NCI-H1092 (cell line): Measurements from ENCODE around the gene DPYD.

ENCODE experiments used
- DNase-seq: peaks from one replicate; lab custom pipeline; 2025; lab: John Stamatoyannopoulos, UW

The DPYD gene

GRCh38 chr1:97533358-97533757, 387.5 kb downstream of the DPYD start:
- DNase-seq = no peak

DNA sequence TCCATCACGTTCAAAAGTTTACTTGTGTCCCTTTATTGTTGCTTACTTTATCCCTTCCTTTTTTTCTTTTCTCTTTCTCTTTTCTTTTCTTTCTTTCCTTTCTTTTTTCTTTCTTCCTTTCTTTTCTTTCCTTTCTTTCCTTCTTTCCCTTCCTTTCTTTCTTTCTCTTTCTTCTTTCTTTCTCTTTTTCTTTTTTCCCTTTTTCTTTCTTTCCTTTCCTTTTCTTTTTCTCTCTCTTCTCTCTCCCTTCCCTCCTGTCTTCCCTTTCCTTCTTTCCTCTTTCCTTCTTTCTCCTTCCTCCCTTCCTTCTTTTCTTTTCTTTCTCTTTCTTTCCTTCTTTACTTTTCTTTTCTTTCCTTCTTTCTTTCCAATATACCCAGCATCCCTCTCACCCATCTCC, 391.2 kb downstream of the DPYD start:
- DNase-seq = no peak

DNA sequence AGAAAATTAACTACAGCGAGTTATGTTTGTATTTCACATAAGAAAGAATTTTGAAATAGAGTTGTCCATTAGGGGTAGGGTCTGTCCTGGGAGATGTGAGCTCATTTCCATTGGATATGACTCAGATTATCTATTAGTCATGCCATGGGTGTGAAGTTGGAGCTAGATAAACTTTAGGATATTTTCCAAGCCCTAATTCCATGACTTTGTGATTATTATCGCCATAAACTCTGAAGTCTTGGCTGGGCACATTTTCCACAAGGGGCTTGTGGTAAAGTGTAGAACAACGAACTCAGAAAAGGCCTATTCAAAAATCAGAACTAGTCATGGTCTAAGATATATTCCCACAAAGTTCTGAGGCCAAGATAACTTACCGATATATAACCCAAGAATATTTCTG, 396.6 kb downstream of the DPYD start:
- DNase-seq = no peak

GRCh38 chr1:97516588-97516987, 404.2 kb downstream of the DPYD start:
- no peak for DNase-seq

GRCh38 chr1:97508653-97509218, 412.1 kb downstream of the DPYD start:
- no peak for DNase-seq

GRCh38 chr1:97507863-97508262, 413.0 kb downstream of the DPYD start:
- DNase-seq = no peak

DNA sequence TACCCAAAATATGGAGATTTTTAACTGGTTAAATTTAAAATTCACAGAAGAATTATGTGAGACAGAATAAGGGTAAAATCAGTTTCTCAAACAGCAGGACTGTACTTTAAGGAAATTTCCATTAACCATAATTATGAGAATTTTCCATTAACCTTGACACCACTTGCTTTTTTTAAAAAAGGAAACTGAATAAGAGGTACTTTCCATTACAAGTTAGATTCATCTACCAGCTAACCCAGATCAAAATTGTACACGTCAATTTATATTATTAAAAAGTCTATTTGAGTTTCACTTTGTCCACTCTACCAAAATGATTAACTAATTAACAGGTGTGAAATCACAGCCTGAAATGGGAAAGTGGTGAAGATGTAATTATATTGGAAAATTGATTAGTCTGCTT, 414.5 kb downstream of the DPYD start:
- no peak for DNase-seq

GRCh38 chr1:97505816-97506215, 415.0 kb downstream of the DPYD start:
- DNase-seq = no peak

DNA sequence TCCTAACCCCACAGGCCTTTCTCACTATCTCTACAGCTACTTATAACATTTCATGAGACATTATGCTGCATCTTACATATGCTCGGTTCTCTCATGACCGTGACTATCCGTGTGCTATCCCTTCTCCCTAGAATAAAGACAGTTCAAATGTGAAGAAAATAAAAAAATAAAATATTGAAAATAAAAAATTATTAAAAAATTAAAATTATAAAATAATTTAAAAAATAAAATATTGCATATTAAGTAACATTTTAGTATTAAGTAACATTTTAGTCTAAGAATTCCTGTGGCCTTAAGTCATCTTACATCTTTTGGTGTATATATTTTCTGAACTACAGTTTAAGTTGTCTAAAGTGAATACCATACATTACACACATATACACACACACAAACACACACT, 415.5 kb downstream of the DPYD start:
- no peak for DNase-seq

- no peak for DNase-seq
These were observed 418.5 kb downstream of the DPYD start for GRCh38 chr1:97502360-97502759.

GRCh38 chr1:97501628-97502027, 419.2 kb downstream of the DPYD start:
- no peak for DNase-seq

DNA sequence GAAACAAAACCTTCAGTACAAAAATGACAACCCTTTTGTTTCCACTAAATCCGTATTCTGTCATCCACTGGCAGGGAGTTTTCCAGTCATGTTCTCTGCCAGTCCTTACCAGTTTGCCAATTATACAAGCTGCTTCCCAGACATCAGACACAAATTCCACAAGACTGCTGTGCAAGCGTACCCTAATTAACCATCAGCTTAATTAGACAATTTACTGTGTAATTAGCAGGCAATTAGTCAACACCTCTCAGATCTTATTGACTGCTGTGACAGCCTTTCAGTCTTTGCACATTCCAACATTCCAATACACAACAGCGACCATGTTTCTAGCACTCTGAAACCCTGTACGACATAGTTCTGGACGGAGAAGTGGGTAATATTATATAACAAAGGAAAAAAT, 420.1 kb downstream of the DPYD start:
- DNase-seq = no peak

DNA sequence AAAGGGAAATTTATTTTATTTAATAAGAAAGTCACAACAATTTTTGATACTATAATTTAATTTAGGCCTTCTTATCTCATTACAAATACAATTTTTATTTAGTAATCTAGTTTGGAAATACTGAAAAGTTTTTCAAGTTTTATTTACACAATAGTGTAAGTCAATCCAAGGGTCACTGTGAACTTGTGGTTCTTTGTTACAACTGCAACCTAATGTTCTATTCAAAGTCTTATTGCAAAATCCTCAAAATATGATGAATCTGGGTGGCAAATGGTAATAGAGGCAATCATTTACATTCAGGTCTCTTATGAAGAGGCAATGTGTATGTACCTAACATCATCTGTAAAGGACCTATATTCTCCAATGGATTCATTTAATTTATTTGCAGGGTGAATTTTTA, 421.2 kb downstream of the DPYD start:
- no peak for DNase-seq

DNA sequence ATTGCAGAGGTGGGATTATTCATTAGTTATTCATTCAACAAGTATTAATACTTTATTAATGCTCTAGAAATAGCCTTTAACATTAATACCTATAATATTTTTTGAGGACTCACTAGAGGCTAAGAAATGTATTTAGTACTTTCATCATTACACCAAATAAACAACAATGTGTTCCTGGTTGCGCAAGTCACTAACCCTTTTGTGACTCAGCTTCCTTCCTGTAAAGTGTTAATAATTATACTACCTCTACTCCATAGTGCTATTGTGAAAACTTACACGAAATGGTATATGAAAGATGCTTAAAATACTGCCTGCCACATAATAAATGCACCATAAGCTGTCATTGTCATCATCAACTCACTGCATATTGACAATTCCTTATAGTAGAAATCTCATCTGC, 431.0 kb downstream of the DPYD start:
- no peak for DNase-seq

- DNase-seq = no peak
These were observed 432.3 kb downstream of the DPYD start for GRCh38 chr1:97488530-97488929.

- no peak for DNase-seq
These were observed 438.8 kb downstream of the DPYD start for GRCh38 chr1:97482022-97482421.

DNA sequence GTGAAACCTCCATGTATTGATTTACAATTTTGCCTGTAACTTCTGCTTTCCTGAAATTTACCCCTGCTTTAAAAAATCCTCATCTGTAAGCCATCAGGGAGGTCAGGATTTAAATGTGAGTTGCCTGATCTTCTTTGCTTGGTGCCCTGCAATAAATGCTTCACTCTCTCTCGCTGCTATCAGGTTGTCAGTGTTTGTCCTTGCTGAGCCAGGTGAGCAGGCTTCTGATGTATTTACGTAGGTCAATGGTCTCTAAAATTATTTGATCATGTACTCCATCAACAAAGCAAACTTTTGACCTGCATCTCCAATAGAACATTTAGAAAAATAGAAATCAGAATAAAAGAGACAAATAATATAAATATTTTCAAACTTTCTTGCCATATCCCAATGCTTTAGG, 453.4 kb downstream of the DPYD start:
- DNase-seq = no peak

DNA sequence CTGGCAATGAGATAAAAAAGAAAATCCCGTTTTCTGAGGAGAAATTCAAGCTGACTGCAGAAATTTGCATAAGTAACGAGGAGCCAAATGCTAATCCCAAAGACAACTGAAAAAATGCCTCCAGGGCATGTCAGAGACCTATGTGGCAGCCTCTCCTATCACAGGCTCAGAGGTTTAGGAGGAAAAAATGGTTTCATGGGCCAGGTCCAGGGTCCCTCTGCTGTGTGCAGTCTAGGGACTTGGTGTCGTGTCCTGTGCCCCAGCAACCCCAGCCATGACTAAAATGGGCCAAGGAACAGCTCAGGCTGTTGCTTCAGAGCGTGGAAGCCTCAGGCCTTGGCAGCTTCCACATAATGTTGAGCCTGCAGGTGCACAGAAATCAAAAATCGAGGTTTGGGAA, 456.5 kb downstream of the DPYD start:
- no peak for DNase-seq

- DNase-seq = no peak
These were observed 459.1 kb downstream of the DPYD start for GRCh38 chr1:97461782-97462181.

- DNase-seq = no peak
These were observed 463.3 kb downstream of the DPYD start for GRCh38 chr1:97457446-97458089.

DNA sequence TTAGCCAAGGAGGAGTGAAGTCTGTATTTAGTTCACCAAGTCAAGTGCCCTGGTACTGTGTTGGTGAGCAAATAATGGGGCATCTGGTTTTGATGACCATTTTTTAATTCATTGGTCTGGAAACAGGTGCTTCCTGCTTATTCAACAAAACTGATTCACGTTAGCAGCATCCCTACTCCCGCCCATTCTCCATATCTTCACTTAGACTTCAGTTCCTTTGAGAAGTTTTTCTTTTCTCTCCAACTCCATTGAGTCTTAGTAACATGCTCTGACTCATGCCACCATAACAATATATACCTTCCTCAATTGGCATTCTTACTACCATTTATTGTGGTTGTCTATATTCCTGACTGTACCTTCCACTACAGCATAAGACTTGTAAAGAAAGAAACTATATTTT, 468.9 kb downstream of the DPYD start:
- DNase-seq = no peak

DNA sequence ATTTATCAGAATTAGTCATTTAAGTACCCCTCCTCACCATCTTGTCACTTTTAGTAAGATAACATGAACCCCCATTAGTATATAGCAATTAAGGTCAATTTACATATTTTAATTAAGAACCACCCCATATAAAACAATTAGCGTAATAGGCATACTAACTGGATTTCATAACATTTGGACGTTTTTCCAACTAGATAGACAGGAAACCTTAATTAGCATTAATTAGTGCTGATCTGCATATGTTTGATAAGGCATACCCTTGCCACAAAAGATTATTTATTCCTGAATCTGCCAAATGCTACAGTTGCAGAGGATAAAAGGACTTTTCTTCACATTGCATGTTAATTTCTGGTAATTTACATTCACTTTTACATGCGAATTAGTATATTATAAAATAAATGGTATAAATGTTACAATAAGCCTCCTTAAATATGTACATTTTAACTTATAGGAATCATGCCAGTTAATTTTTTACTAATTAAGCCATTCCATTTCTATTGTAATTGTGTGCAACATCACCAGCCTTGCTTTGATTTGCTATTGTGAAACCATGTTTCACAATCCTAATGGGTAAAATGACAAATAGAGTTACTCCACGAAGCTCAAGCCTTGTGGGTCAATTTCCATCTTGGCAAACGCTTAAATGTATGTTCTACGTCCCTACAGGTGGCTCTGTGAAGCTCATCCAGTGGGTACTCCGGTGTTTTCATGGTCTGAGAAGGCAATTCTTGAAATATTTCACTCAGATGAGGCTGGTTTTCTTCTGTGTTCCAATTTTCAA, 469.6 kb downstream of the DPYD start:
- DNase-seq = no peak

- no peak for DNase-seq
These were observed 478.9 kb downstream of the DPYD start for GRCh38 chr1:97441966-97442365.

GRCh38 chr1:97433824-97434177, 487.0 kb downstream of the DPYD start:
- no peak for DNase-seq
